ENCODE results near the gene CLCN3.

GRCh38 chr4:169675825-169676224 is 55.4 kb downstream of the CLCN3 start:
- TF ChIP-seq, protein P1, sequence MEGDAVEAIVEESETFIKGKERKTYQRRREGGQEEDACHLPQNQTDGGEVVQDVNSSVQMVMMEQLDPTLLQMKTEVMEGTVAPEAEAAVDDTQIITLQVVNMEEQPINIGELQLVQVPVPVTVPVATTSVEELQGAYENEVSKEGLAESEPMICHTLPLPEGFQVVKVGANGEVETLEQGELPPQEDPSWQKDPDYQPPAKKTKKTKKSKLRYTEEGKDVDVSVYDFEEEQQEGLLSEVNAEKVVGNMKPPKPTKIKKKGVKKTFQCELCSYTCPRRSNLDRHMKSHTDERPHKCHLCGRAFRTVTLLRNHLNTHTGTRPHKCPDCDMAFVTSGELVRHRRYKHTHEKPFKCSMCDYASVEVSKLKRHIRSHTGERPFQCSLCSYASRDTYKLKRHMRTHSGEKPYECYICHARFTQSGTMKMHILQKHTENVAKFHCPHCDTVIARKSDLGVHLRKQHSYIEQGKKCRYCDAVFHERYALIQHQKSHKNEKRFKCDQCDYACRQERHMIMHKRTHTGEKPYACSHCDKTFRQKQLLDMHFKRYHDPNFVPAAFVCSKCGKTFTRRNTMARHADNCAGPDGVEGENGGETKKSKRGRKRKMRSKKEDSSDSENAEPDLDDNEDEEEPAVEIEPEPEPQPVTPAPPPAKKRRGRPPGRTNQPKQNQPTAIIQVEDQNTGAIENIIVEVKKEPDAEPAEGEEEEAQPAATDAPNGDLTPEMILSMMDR (IDR thresholded peaks at IDR 0.05), result no peak
- TF ChIP-seq TCF7L2 (IDR thresholded peaks at IDR 0.05; ENCODE audit: low read depth, low read length) (no peak), SIN3A (IDR thresholded peaks at IDR 0.05; ENCODE audit: borderline replicate concordance, insufficient read depth, low read depth, low read length) (no peak)

Measured in Panc1 (cell line).